ENCODE results near the gene SAP130. TPM values are rescaled to one million over a fixed set of nuclear protein-coding genes. Genes with fewer than 3 reads are reported as not detected.
"Not testable (repeated sequence)": the region's sequence is repeated elsewhere in the genome, so short reads cannot be mapped to it uniquely, and the experiment has no call there.

The SAP130 gene
- total RNA-seq, 1 donor from 2014 or later = 39.4 TPM

GRCh38 chr2:127917916-127918315 is 109.9 kb downstream of the SAP130 start:
- H3K9me3 Mint-ChIP-seq (ENCODE audit: unreplicated experiment) = no peaks in the 10 kb centered on the region
- no peak overlapping the region for H3K27ac Mint-ChIP-seq (ENCODE audit: unreplicated experiment)
- H3K36me3 Mint-ChIP-seq (ENCODE audit: low read depth, unreplicated experiment) = no peaks in the 10 kb centered on the region
- H3K27me3 Mint-ChIP-seq (ENCODE audit: unreplicated experiment) = no peaks in the 10 kb centered on the region
- no peak for TF ChIP-seq CTCF (IDR thresholded peaks at IDR 0.05; ENCODE audit: unreplicated experiment)
- no peak for DNase-seq (ENCODE audit: low spot score)
- no peaks in the 10 kb centered on the region for H3K4me1 Mint-ChIP-seq (ENCODE audit: unreplicated experiment)
- no peak overlapping the region for H3K4me3 Mint-ChIP-seq (ENCODE audit: unreplicated experiment)

GRCh38 chr2:127913808-127914457 is 113.9 kb downstream of the SAP130 start:
- H3K27ac Mint-ChIP-seq (ENCODE audit: unreplicated experiment) = no peak overlapping the region
- no peak overlapping the region for H3K4me3 Mint-ChIP-seq (ENCODE audit: unreplicated experiment)
- TF ChIP-seq CTCF (IDR thresholded peaks at IDR 0.05; ENCODE audit: unreplicated experiment) = no peak
- H3K27me3 Mint-ChIP-seq (ENCODE audit: unreplicated experiment) = no peaks in the 10 kb centered on the region
- DNase-seq (ENCODE audit: low spot score) = no peak
- no peaks in the 10 kb centered on the region for H3K9me3 Mint-ChIP-seq (ENCODE audit: unreplicated experiment)
- no peaks in the 10 kb centered on the region for H3K36me3 Mint-ChIP-seq (ENCODE audit: low read depth, unreplicated experiment)
- no peaks in the 10 kb centered on the region for H3K4me1 Mint-ChIP-seq (ENCODE audit: unreplicated experiment)

GRCh38 chr2:127911737-127912136 is 116.1 kb downstream of the SAP130 start:
- Mint-ChIP-seq H3K27ac (ENCODE audit: unreplicated experiment) (no peak overlapping the region), H3K36me3 (ENCODE audit: low read depth, unreplicated experiment) (no peaks in the 10 kb centered on the region), H3K27me3 (ENCODE audit: unreplicated experiment) (no peaks in the 10 kb centered on the region), H3K4me3 (ENCODE audit: unreplicated experiment) (no peak overlapping the region), H3K4me1 (ENCODE audit: unreplicated experiment) (no peaks in the 10 kb centered on the region), H3K9me3 (ENCODE audit: unreplicated experiment) (no peaks in the 10 kb centered on the region)
- DNase-seq (ENCODE audit: low spot score) = no peak
- no peak for TF ChIP-seq CTCF (IDR thresholded peaks at IDR 0.05; ENCODE audit: unreplicated experiment)

- DNase-seq (ENCODE audit: low spot score) = no peak
- Mint-ChIP-seq H3K4me1 (ENCODE audit: unreplicated experiment) (no peaks in the 10 kb centered on the region), H3K9me3 (ENCODE audit: unreplicated experiment) (no peaks in the 10 kb centered on the region), H3K36me3 (ENCODE audit: low read depth, unreplicated experiment) (no peaks in the 10 kb centered on the region), H3K27ac (ENCODE audit: unreplicated experiment) (no peak overlapping the region), H3K27me3 (ENCODE audit: unreplicated experiment) (no peaks in the 10 kb centered on the region), H3K4me3 (ENCODE audit: unreplicated experiment) (no peak overlapping the region)
- TF ChIP-seq CTCF (IDR thresholded peaks at IDR 0.05; ENCODE audit: unreplicated experiment) = no peak
These were observed 117.4 kb downstream of the SAP130 start for GRCh38 chr2:127910415-127910814.

DNA sequence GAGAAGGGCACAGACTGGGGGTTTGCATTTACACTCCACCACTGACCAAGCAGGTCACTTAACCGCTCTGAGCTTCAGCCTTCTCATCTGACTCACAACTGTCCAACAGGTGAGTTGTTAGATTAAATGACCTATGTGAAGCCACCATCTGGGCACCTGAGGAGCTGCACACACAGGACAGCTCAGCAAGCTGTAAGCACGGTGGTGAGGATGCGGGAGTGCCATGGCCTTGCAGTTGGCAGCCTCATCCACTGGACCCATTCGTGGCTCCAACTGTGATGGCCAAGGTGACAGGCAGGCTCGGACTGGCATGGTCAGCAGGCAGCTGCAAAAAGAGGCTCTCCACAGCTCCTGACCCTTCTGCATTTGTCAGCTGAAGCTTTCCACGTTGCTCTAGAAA is 118.8 kb downstream of the SAP130 start:
- DNase-seq (ENCODE audit: low spot score) = no peak
- H3K9me3 Mint-ChIP-seq (ENCODE audit: unreplicated experiment) = no peaks in the 10 kb centered on the region
- TF ChIP-seq CTCF (IDR thresholded peaks at IDR 0.05; ENCODE audit: unreplicated experiment) = no peak
- no peak overlapping the region for H3K27ac Mint-ChIP-seq (ENCODE audit: unreplicated experiment)
- H3K36me3 Mint-ChIP-seq (ENCODE audit: low read depth, unreplicated experiment) = no peaks in the 10 kb centered on the region
- no peak overlapping the region for H3K4me3 Mint-ChIP-seq (ENCODE audit: unreplicated experiment)
- H3K27me3 Mint-ChIP-seq (ENCODE audit: unreplicated experiment) = peaks cover 2% of the 10 kb centered on the region
- no peaks in the 10 kb centered on the region for H3K4me1 Mint-ChIP-seq (ENCODE audit: unreplicated experiment)

DNA sequence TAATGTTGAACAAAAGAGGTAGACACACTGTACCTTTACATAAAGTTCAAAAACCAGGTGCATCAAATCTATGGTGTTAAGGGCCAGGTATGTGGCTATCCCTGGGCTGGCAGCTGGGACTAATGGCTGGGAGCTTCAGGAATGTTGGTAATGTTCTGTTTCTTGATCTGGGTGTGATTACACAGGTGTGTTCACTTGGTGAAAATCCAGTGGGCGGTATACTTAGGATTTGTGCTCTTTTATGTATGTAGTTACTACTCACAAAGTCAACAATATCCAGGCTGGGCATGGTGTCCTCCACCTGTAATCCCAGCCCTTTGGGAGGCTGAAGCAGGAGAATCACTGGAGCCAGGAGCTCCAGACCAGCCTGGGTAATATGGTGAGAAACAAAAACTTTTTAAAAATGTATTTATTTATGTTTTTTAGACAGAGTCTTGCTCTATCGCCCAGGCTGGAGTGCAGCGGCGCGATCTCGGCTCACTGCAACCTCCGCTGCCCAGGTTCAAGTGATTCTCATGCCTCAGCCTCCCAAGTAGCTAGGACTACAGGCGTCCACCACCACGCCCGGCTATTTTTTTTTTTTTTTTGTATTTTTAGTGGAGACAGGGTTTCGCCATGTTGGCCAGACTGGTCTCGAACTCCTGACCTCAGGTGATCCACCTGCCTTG is 120.0 kb downstream of the SAP130 start:
- H3K27ac Mint-ChIP-seq (ENCODE audit: unreplicated experiment); H3K4me1 Mint-ChIP-seq (ENCODE audit: unreplicated experiment); H3K27me3 Mint-ChIP-seq (ENCODE audit: unreplicated experiment): not testable (repeated sequence)

More for the DNA sequence above, 120.0 kb downstream of the SAP130 start:
- H3K9me3 Mint-ChIP-seq (ENCODE audit: unreplicated experiment); DNase-seq (ENCODE audit: low spot score); H3K36me3 Mint-ChIP-seq (ENCODE audit: low read depth, unreplicated experiment); H3K4me3 Mint-ChIP-seq (ENCODE audit: unreplicated experiment): not testable (repeated sequence)
